Measurements from ENCODE around the gene RPRD1B. TPM values are rescaled to one million over a fixed set of nuclear protein-coding genes. Genes with fewer than 3 reads are reported as not detected.

RPRD1B gene
- total and polyA plus RNA-seq, 2 of the 8 experiments (the other 6 are each of a cell fraction or from before 2014, with no cell fraction given) = 10.3 to 20.9 TPM

DNA sequence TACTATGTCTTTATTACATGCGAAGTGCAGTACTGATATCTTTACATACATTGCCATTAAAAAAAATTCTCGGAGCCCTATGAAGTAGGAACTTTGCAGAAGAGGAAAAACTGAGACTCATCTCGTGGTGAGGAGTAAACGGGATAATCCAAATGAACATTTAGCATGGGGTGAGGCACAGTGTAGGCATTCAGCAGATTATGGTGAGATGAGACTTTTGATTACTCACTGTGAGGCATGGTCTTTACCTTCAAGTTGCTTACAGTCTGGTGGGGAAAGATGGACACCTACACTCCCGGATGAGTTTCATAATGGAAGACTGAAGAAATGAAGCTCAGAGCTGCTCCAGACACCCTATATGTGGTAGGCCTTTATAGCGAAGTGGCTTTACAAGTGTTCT, 1.4 kb downstream of the RPRD1B start (continued):
- TF ChIP-seq, protein P1, sequence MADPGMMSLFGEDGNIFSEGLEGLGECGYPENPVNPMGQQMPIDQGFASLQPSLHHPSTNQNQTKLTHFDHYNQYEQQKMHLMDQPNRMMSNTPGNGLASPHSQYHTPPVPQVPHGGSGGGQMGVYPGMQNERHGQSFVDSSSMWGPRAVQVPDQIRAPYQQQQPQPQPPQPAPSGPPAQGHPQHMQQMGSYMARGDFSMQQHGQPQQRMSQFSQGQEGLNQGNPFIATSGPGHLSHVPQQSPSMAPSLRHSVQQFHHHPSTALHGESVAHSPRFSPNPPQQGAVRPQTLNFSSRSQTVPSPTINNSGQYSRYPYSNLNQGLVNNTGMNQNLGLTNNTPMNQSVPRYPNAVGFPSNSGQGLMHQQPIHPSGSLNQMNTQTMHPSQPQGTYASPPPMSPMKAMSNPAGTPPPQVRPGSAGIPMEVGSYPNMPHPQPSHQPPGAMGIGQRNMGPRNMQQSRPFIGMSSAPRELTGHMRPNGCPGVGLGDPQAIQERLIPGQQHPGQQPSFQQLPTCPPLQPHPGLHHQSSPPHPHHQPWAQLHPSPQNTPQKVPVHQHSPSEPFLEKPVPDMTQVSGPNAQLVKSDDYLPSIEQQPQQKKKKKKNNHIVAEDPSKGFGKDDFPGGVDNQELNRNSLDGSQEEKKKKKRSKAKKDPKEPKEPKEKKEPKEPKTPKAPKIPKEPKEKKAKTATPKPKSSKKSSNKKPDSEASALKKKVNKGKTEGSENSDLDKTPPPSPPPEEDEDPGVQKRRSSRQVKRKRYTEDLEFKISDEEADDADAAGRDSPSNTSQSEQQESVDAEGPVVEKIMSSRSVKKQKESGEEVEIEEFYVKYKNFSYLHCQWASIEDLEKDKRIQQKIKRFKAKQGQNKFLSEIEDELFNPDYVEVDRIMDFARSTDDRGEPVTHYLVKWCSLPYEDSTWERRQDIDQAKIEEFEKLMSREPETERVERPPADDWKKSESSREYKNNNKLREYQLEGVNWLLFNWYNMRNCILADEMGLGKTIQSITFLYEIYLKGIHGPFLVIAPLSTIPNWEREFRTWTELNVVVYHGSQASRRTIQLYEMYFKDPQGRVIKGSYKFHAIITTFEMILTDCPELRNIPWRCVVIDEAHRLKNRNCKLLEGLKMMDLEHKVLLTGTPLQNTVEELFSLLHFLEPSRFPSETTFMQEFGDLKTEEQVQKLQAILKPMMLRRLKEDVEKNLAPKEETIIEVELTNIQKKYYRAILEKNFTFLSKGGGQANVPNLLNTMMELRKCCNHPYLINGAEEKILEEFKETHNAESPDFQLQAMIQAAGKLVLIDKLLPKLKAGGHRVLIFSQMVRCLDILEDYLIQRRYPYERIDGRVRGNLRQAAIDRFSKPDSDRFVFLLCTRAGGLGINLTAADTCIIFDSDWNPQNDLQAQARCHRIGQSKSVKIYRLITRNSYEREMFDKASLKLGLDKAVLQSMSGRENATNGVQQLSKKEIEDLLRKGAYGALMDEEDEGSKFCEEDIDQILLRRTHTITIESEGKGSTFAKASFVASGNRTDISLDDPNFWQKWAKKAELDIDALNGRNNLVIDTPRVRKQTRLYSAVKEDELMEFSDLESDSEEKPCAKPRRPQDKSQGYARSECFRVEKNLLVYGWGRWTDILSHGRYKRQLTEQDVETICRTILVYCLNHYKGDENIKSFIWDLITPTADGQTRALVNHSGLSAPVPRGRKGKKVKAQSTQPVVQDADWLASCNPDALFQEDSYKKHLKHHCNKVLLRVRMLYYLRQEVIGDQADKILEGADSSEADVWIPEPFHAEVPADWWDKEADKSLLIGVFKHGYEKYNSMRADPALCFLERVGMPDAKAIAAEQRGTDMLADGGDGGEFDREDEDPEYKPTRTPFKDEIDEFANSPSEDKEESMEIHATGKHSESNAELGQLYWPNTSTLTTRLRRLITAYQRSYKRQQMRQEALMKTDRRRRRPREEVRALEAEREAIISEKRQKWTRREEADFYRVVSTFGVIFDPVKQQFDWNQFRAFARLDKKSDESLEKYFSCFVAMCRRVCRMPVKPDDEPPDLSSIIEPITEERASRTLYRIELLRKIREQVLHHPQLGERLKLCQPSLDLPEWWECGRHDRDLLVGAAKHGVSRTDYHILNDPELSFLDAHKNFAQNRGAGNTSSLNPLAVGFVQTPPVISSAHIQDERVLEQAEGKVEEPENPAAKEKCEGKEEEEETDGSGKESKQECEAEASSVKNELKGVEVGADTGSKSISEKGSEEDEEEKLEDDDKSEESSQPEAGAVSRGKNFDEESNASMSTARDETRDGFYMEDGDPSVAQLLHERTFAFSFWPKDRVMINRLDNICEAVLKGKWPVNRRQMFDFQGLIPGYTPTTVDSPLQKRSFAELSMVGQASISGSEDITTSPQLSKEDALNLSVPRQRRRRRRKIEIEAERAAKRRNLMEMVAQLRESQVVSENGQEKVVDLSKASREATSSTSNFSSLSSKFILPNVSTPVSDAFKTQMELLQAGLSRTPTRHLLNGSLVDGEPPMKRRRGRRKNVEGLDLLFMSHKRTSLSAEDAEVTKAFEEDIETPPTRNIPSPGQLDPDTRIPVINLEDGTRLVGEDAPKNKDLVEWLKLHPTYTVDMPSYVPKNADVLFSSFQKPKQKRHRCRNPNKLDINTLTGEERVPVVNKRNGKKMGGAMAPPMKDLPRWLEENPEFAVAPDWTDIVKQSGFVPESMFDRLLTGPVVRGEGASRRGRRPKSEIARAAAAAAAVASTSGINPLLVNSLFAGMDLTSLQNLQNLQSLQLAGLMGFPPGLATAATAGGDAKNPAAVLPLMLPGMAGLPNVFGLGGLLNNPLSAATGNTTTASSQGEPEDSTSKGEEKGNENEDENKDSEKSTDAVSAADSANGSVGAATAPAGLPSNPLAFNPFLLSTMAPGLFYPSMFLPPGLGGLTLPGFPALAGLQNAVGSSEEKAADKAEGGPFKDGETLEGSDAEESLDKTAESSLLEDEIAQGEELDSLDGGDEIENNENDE (IDR thresholded peaks at IDR 0.05; ENCODE audit: insufficient replicate concordance, low read length) = no peak
- TF ChIP-seq ZNF274 (IDR thresholded peaks at IDR 0.05; ENCODE audit: borderline replicate concordance, extremely low read depth, low read length) (no peak), CREB1 (IDR thresholded peaks at IDR 0.05) (no peak)
